ENCODE measurements around the gene XPNPEP1.

DNA sequence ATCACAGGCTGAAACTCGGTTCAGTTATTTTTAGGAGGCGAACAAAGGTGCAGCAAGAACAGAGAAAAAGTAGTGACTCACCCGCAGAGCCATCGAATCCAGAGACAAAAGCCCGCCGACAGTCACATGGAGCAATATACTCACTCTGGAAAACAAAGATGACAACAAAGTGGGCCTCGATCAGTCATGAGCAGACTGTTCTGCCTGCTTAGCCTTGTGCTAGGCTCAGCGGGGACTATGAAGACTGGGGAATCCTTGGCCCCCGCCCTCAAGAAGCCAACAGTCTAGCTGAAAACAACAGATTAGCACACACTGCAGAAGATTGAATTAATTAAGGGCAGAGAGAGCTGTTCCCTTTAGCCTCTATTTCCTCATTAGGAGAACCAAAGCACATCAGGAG lies 30.4 kb downstream of the XPNPEP1 start:
- TF ChIP-seq, protein P1, sequence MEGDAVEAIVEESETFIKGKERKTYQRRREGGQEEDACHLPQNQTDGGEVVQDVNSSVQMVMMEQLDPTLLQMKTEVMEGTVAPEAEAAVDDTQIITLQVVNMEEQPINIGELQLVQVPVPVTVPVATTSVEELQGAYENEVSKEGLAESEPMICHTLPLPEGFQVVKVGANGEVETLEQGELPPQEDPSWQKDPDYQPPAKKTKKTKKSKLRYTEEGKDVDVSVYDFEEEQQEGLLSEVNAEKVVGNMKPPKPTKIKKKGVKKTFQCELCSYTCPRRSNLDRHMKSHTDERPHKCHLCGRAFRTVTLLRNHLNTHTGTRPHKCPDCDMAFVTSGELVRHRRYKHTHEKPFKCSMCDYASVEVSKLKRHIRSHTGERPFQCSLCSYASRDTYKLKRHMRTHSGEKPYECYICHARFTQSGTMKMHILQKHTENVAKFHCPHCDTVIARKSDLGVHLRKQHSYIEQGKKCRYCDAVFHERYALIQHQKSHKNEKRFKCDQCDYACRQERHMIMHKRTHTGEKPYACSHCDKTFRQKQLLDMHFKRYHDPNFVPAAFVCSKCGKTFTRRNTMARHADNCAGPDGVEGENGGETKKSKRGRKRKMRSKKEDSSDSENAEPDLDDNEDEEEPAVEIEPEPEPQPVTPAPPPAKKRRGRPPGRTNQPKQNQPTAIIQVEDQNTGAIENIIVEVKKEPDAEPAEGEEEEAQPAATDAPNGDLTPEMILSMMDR (IDR thresholded peaks at IDR 0.05) = no peak
- no peak for TF ChIP-seq POLR2A (IDR thresholded peaks at IDR 0.05)
